IMR-90 (cell line): ENCODE measurements around the gene POLD3. TPM values are rescaled to one million over a fixed set of nuclear protein-coding genes. Genes with fewer than 3 reads are reported as not detected.

Experiments
- ATAC-seq: fragments of 200-7000 bp; cut with Tn5 transposase; 2 replicates; pipeline ENCODE4 v1.9.1; 2020; ENCODE audit warnings: low read depth, mild to moderate bottlenecking, moderate library complexity
- BruUV-seq: library from RNA; stranded (reverse); fragments of 400-500 nt; replicated peaks from 2 replicates; lab custom pipeline; 2021; lab: Mats Ljungman, UMichigan
- CTCF ChIA-PET: fragments of 300-600 bp; formaldehyde crosslinking; extraction: SDS; loops from one replicate; lab custom pipeline; 2021; ENCODE audit warnings: antibody characterized with exemption; lab: Yijun Ruan, JAX
- POLR2A ChIA-PET: fragments of 300-600 bp; sonication (Branson Sonifier 250); formaldehyde crosslinking; loops from one replicate; lab custom pipeline; 2022; ENCODE audit warnings: antibody characterized with exemption; ENCODE audit not compliant: unreplicated experiment; lab: Charles Lee
- DNase-seq: peaks from one replicate; pipeline ENCODE4 v3.0.0; 2013
- H2AFZ ChIP-seq: replicated peaks from 2 replicates; pipeline ENCODE3; 2013; ENCODE audit warnings: low read length, mild to moderate bottlenecking; ENCODE audit not compliant: poor library complexity
- H2AK5ac ChIP-seq: 2 replicates; pipeline ENCODE4 v1.6.1; 2013; ENCODE audit warnings: low read depth, low read length, inconsistent platforms
- H2AK9ac ChIP-seq: replicated peaks from 2 replicates; pipeline ENCODE3; 2013; ENCODE audit warnings: mild to moderate bottlenecking, low read depth, low read length, moderate library complexity; ENCODE audit not compliant: poor library complexity
- H2BK120ac ChIP-seq: 2 replicates; pipeline ENCODE4 v1.6.1; 2013; ENCODE audit warnings: low read depth, low read length, inconsistent platforms
- H2BK15ac ChIP-seq: 3 replicates; pipeline ENCODE4 v1.6.1; 2013; ENCODE audit warnings: low read depth, low read length, inconsistent platforms
- H2BK20ac ChIP-seq: 2 replicates; pipeline ENCODE4 v1.6.1; 2013; ENCODE audit warnings: low read depth, mild to moderate bottlenecking, inconsistent platforms, low read length, moderate library complexity
- H2BK5ac ChIP-seq: 2 replicates; pipeline ENCODE4 v1.6.1; 2013; ENCODE audit warnings: mild to moderate bottlenecking, low read depth, low read length, inconsistent platforms; ENCODE audit not compliant: poor library complexity, severe bottlenecking
- H3K14ac ChIP-seq: replicated peaks from 2 replicates; pipeline ENCODE4 v1.6.1; 2013; ENCODE audit warnings: low read depth, low read length, inconsistent platforms
- H3K18ac ChIP-seq: 2 replicates; pipeline ENCODE4 v1.6.1; 2013; ENCODE audit warnings: low read depth, low read length, control low read depth
- H3K23ac ChIP-seq: 2 replicates; pipeline ENCODE4 v1.6.1; 2013; ENCODE audit warnings: low read depth, low read length, inconsistent platforms
- H3K27ac ChIP-seq: 2 replicates; pipeline ENCODE4 v1.5.1; 2013; ENCODE audit warnings: mild to moderate bottlenecking, control low read depth, low read length; ENCODE audit not compliant: insufficient read depth
- H3K27me3 ChIP-seq: 2 replicates; pipeline ENCODE4 v1.6.1; 2013; ENCODE audit warnings: low read length; ENCODE audit not compliant: control insufficient read depth, insufficient read depth
- H3K36me3 ChIP-seq: 2 replicates; pipeline ENCODE4 v1.6.1; 2013; ENCODE audit warnings: low read length, mixed read lengths; ENCODE audit not compliant: control insufficient read depth, insufficient read depth
- H3K4ac ChIP-seq: 2 replicates; pipeline ENCODE4 v1.6.1; 2013; ENCODE audit warnings: low read depth, low read length, inconsistent platforms
- H3K4me1 ChIP-seq: 2 replicates; pipeline ENCODE4 v1.6.1; 2013; ENCODE audit warnings: low read length, mixed read lengths; ENCODE audit not compliant: control insufficient read depth, insufficient read depth
- H3K4me2 ChIP-seq: 2 replicates; pipeline ENCODE4 v1.6.1; 2013; ENCODE audit warnings: low read depth, mild to moderate bottlenecking, control low read depth, low read length, moderate library complexity
- H3K4me3 ChIP-seq: 2 replicates; pipeline ENCODE4 v1.5.1; 2013; ENCODE audit warnings: low read depth, mild to moderate bottlenecking, control low read depth, low read length, moderate library complexity; ENCODE audit not compliant: insufficient read depth
- H3K56ac ChIP-seq: 2 replicates; pipeline ENCODE4 v1.6.1; 2013; ENCODE audit warnings: low read length, inconsistent platforms; ENCODE audit not compliant: insufficient read depth; ENCODE audit errors: extremely low read depth
- H3K79me1 ChIP-seq, 2 experiments: 2 replicates each; pipeline ENCODE4 v1.6.1; 2013; ENCODE audit warnings: low read length in 2 of 2, inconsistent platforms in 1 of 2, low read depth in 1 of 2
- H3K9ac ChIP-seq: 2 replicates; pipeline ENCODE4 v1.6.1; 2013; ENCODE audit warnings: low read depth, low read length, control low read depth
- H3K9me1 ChIP-seq: 2 replicates; pipeline ENCODE4 v1.6.1; 2013; ENCODE audit warnings: low read length, inconsistent platforms; ENCODE audit not compliant: insufficient read depth
- H3K9me3 ChIP-seq: 2 replicates; pipeline ENCODE4 v1.6.1; 2013; ENCODE audit warnings: low read length; ENCODE audit not compliant: control insufficient read depth, insufficient read depth
- H4K20me1 ChIP-seq: 2 replicates; pipeline ENCODE4 v1.6.1; 2013; ENCODE audit warnings: low read length, inconsistent platforms; ENCODE audit not compliant: insufficient read depth
- H4K5ac ChIP-seq: 2 replicates; pipeline ENCODE4 v1.6.1; 2013; ENCODE audit warnings: mild to moderate bottlenecking, low read depth, low read length, control low read depth
- H4K8ac ChIP-seq, 2 experiments: 2 replicates each; pipeline ENCODE4 v1.6.1; 2013; ENCODE audit warnings: low read depth in 2 of 2, low read length in 2 of 2, control low read depth in 1 of 2, inconsistent platforms in 1 of 2
- H4K91ac ChIP-seq: 2 replicates; pipeline ENCODE4 v1.6.1; 2013; ENCODE audit warnings: low read depth, low read length, inconsistent platforms; ENCODE audit not compliant: insufficient read depth
- CEBPB ChIP-seq: IDR thresholded peaks from 2 replicates; pipeline ENCODE4 v1.6.1; 2012; ENCODE audit warnings: low read depth, low read length, improper control_type of control experiment
- CHD1 ChIP-seq: IDR thresholded peaks from 2 replicates; pipeline ENCODE4 v1.6.1; 2012; ENCODE audit warnings: low read depth, low read length, improper control_type of control experiment
- FOS ChIP-seq: fragments of 150-350 bp; IDR thresholded peaks from 2 replicates; pipeline ENCODE4 v1.6.1; 2016; ENCODE audit warnings: low read depth, low read length
- MAFK ChIP-seq: IDR thresholded peaks from 2 replicates; pipeline ENCODE4 v1.6.1; 2012; ENCODE audit warnings: low read depth, low read length, improper control_type of control experiment
- MAZ ChIP-seq: IDR thresholded peaks from 2 replicates; pipeline ENCODE4 v1.6.1; 2012; ENCODE audit warnings: low read depth, mild to moderate bottlenecking, low read length, improper control_type of control experiment, moderate library complexity, borderline replicate concordance
- MXI1 ChIP-seq: IDR thresholded peaks from 2 replicates; pipeline ENCODE4 v1.6.1; 2012; ENCODE audit warnings: low read depth, mild to moderate bottlenecking, low read length, moderate library complexity, borderline replicate concordance
- NFE2L2 ChIP-seq: fragments of 150-350 bp; IDR thresholded peaks from 2 replicates; pipeline ENCODE4 v1.6.1; 2016; ENCODE audit warnings: low read depth, mild to moderate bottlenecking, low read length
- POLR2A ChIP-seq: IDR thresholded peaks from 2 replicates; pipeline ENCODE4 v1.6.1; 2012; ENCODE audit warnings: mild to moderate bottlenecking, low read depth, low read length
- RAD21 ChIP-seq: IDR thresholded peaks from 2 replicates; pipeline ENCODE4 v1.6.1; 2012; ENCODE audit warnings: low read length, improper control_type of control experiment
- RCOR1 ChIP-seq: IDR thresholded peaks from 2 replicates; pipeline ENCODE4 v1.6.1; 2012; ENCODE audit warnings: mild to moderate bottlenecking, low read length, improper control_type of control experiment; ENCODE audit not compliant: insufficient replicate concordance
- RFX5 ChIP-seq: IDR thresholded peaks from 2 replicates; pipeline ENCODE4 v1.8.0; 2012; ENCODE audit warnings: low read depth, mild to moderate bottlenecking, low read length, moderate library complexity
- SMC3 ChIP-seq: fragments of 150-350 bp; IDR thresholded peaks from 2 replicates; pipeline ENCODE4 v1.6.1; 2016; ENCODE audit warnings: low read depth, mild to moderate bottlenecking, antibody characterized with exemption, low read length, moderate library complexity
- dilution Hi-C: fragments of 300-500 bp; cut with HindIII; formaldehyde crosslinking; loops from one replicate; pipeline ENCODE4 v1.14.3; 2018; ENCODE audit warnings: low sequenced_read_pairs; ENCODE audit not compliant: unreplicated experiment
- in situ Hi-C: fragments of 300-500 bp; cut with MboI; formaldehyde crosslinking; loops from 3 replicates; pipeline ENCODE4 v1.14.3; 2019; ENCODE audit warnings: low sequenced_read_pairs, inconsistent platforms, mixed read lengths
- intact Hi-C: fragments of 100-400 bp; cut with micrococcal nuclease; formaldehyde crosslinking; loops from 2 replicates; pipeline ENCODE4 v1.10.0; 2022
- polyA plus RNA-seq, 3 experiments: library from polyadenylated mRNA; depleted of rRNA; stranded (reverse); fragments of >200 nt; gene quantifications; 2 replicates each; pipeline ENCODE4 v1.2.3, GENCODE V29; 2012; ENCODE audit warnings: low replicate concordance in 1 of 3
- total RNA-seq: library from RNA; depleted of rRNA; stranded (reverse); fragments of >200 nt; gene quantifications from 2 replicates; pipeline ENCODE4 v1.2.3, GENCODE V29; 2012
- TF ChIP-seq, protein P1 (sequence below): conservative IDR thresholded peaks from 2 replicates; pipeline ENCODE4 v1.5.1; 2012; ENCODE audit warnings: mild to moderate bottlenecking, low read depth, low read length, improper control_type of control experiment
- TF ChIP-seq, protein P2 (sequence below): fragments of 150-350 bp; IDR thresholded peaks from 2 replicates; pipeline ENCODE4 v1.6.1; 2016; ENCODE audit warnings: low read depth, mild to moderate bottlenecking, low read length, moderate library complexity, borderline replicate concordance
- TF ChIP-seq, protein P3 (sequence below): fragments of 150-350 bp; IDR thresholded peaks from 2 replicates; pipeline ENCODE4 v1.6.1; 2017; ENCODE audit warnings: mild to moderate bottlenecking, antibody characterized with exemption, low read length, low read depth

The POLD3 gene
- total and polyA plus RNA-seq, 2 of the 4 experiments (the other 2 are of a cell fraction), result 9.1 to 9.2 TPM

DNA sequence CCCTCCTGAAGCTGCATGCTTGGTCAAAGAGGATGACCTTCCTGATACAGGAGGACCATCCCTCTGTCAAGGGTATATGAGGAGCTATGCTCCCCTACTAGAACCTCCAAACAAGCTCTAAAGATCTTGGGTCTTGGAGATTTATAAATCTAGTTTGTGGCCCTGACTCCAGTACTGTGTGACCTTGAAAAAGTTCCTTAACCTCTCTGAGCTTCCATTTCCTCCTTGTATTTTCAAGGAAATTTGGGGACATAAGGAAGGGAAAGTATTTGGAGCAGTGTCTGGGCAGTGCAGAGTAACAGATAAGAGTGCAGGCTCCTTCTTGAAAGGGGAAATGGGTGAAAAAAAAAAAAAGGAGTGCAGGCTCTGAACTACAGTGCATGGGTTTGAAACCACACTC is 93.0 kb downstream of the POLD3 start:
- H2BK120ac ChIP-seq, result no peak overlapping the region
- H3K4me1 ChIP-seq, result peaks cover 27% of the 10 kb centered on the region
- no peak overlapping the region for H3K4me2 ChIP-seq
- H4K20me1 ChIP-seq, result no peaks in the 10 kb centered on the region
- H3K27ac ChIP-seq, result no peak overlapping the region
- no peak overlapping the region for H3K14ac ChIP-seq
- peak overlapping the region; percentile 44 for H2AK5ac ChIP-seq
- H3K9me1 ChIP-seq, result peaks cover 15% of the 10 kb centered on the region
- POLR2A ChIA-PET, result no interaction called here
- TF ChIP-seq SMC3 (no peak), MAZ (no peak), RAD21 (no peak), FOS (no peak), CEBPB (no peak), RFX5 (no peak), MAFK (no peak), POLR2A (no peak), CHD1 (no peak), NFE2L2 (no peak), MXI1 (no peak), RCOR1 (no peak)
- TF ChIP-seq, protein P1, sequence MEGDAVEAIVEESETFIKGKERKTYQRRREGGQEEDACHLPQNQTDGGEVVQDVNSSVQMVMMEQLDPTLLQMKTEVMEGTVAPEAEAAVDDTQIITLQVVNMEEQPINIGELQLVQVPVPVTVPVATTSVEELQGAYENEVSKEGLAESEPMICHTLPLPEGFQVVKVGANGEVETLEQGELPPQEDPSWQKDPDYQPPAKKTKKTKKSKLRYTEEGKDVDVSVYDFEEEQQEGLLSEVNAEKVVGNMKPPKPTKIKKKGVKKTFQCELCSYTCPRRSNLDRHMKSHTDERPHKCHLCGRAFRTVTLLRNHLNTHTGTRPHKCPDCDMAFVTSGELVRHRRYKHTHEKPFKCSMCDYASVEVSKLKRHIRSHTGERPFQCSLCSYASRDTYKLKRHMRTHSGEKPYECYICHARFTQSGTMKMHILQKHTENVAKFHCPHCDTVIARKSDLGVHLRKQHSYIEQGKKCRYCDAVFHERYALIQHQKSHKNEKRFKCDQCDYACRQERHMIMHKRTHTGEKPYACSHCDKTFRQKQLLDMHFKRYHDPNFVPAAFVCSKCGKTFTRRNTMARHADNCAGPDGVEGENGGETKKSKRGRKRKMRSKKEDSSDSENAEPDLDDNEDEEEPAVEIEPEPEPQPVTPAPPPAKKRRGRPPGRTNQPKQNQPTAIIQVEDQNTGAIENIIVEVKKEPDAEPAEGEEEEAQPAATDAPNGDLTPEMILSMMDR, result no peak
- TF ChIP-seq, protein P2, sequence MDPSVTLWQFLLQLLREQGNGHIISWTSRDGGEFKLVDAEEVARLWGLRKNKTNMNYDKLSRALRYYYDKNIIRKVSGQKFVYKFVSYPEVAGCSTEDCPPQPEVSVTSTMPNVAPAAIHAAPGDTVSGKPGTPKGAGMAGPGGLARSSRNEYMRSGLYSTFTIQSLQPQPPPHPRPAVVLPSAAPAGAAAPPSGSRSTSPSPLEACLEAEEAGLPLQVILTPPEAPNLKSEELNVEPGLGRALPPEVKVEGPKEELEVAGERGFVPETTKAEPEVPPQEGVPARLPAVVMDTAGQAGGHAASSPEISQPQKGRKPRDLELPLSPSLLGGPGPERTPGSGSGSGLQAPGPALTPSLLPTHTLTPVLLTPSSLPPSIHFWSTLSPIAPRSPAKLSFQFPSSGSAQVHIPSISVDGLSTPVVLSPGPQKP, result no peak
- TF ChIP-seq, protein P3, sequence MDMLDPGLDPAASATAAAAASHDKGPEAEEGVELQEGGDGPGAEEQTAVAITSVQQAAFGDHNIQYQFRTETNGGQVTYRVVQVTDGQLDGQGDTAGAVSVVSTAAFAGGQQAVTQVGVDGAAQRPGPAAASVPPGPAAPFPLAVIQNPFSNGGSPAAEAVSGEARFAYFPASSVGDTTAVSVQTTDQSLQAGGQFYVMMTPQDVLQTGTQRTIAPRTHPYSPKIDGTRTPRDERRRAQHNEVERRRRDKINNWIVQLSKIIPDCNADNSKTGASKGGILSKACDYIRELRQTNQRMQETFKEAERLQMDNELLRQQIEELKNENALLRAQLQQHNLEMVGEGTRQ, result no peak
- no peak overlapping the region for H3K4ac ChIP-seq
- ATAC-seq (no peak), DNase-seq (no peak)
- no TSS peak for BruUV-seq
- no peak overlapping the region for H3K18ac ChIP-seq
- H3K36me3 ChIP-seq, result no peaks in the 10 kb centered on the region
- peaks cover 3% of the 10 kb centered on the region; the same call in 1 of the 2 replicates for H3K9me3 ChIP-seq
- no peak overlapping the region for H3K9ac ChIP-seq
- H3K4me3 ChIP-seq, result no peak overlapping the region
- no peak overlapping the region for H3K23ac ChIP-seq
- no peak overlapping the region for H4K91ac ChIP-seq
- no peak overlapping the region for H2BK5ac ChIP-seq
- CTCF ChIA-PET, result interaction anchor here (2.4 kb wide), 1 partner anchor 17 kb away, joined by 9 read pairs; no protein-coding TSS in a partner anchor
- no peaks in the 10 kb centered on the region for H3K79me1 ChIP-seq
- dilution Hi-C loops (no loop called here), in situ Hi-C loops (no loop called here), intact Hi-C loops (no loop called here)
- H3K27me3 ChIP-seq, result no peaks in the 10 kb centered on the region
- no peak overlapping the region for H4K5ac ChIP-seq
- no peak overlapping the region for H2AFZ ChIP-seq
- H2AK9ac ChIP-seq, result no peak overlapping the region
- H4K8ac ChIP-seq, result no peak overlapping the region
- no peak overlapping the region for H3K56ac ChIP-seq
- H2BK20ac ChIP-seq, result 0 out of 2 replicates have a peak overlapping the region, but pooled peaks have one; percentile 46
- H2BK15ac ChIP-seq, result no peak overlapping the region
